ENCODE measurements around the gene ADGRE3.

DNA sequence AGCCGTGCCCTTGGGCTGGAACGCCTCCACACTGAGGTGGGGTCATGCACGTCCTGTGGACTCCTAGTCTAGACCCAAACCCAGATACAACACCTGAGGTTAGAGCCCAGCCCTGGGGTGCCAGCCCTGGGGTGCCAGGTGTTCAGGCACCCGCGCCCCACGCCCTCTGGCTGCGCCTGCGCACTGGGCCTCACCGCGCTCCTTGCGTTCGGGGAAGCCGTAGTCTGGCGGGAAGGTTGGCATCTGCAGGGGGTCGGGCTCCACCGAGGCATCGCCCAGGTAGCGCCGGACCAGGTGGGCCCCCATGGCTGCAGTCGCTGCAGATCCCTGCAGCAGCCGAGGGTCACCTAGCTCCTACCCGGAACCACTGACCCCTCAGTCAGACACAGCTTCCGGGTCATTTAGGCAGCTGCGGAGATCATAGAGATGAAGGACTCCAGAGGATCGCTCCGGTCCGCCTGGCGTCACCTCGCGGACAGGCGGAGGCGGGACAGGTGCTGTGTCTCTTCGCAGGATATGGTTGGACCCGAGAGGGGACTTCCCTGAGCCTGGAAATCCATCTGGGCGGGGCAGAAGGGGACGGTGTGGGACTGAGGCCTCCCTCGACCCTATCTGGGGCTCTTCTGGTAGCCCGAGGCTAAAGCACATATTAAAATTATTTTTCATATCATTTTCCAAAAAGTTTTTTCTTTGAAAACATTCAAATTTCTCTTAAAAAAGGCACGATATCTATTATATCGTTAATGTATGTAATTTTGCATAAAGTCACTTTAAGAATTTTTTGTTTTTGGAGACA lies 102.8 kb downstream of the ADGRE3 start, which contains the start of gene NDUFB7:
- TF ChIP-seq, protein P1, sequence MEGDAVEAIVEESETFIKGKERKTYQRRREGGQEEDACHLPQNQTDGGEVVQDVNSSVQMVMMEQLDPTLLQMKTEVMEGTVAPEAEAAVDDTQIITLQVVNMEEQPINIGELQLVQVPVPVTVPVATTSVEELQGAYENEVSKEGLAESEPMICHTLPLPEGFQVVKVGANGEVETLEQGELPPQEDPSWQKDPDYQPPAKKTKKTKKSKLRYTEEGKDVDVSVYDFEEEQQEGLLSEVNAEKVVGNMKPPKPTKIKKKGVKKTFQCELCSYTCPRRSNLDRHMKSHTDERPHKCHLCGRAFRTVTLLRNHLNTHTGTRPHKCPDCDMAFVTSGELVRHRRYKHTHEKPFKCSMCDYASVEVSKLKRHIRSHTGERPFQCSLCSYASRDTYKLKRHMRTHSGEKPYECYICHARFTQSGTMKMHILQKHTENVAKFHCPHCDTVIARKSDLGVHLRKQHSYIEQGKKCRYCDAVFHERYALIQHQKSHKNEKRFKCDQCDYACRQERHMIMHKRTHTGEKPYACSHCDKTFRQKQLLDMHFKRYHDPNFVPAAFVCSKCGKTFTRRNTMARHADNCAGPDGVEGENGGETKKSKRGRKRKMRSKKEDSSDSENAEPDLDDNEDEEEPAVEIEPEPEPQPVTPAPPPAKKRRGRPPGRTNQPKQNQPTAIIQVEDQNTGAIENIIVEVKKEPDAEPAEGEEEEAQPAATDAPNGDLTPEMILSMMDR (optimal IDR thresholded peaks at IDR 0.05 in 1 of 3, IDR thresholded peaks at IDR 0.05 in 1 of 3, conservative IDR thresholded peaks at IDR 0.05 in 1 of 3; ENCODE audit: extremely low read depth in 1 of 3, insufficient read depth in 2 of 3, low read length in 3 of 3) = peak; percentile 79 to 97 (median 88)
- no peak for TF ChIP-seq EZH2 (IDR thresholded peaks at IDR 0.05; ENCODE audit: low read length)

All from keratinocyte (primary cell).